ENCODE results near the gene MCAM. TPM values are rescaled to one million over a fixed set of nuclear protein-coding genes. Genes with fewer than 3 reads are reported as not detected.
A peak's percentile ranks its signal among the peaks of the same experiment; 100 is the strongest.

Gene MCAM
- total and polyA plus RNA-seq, 3 donors from 2014 or later, result 39.1 to 45.1 (median 43.1) TPM

DNA sequence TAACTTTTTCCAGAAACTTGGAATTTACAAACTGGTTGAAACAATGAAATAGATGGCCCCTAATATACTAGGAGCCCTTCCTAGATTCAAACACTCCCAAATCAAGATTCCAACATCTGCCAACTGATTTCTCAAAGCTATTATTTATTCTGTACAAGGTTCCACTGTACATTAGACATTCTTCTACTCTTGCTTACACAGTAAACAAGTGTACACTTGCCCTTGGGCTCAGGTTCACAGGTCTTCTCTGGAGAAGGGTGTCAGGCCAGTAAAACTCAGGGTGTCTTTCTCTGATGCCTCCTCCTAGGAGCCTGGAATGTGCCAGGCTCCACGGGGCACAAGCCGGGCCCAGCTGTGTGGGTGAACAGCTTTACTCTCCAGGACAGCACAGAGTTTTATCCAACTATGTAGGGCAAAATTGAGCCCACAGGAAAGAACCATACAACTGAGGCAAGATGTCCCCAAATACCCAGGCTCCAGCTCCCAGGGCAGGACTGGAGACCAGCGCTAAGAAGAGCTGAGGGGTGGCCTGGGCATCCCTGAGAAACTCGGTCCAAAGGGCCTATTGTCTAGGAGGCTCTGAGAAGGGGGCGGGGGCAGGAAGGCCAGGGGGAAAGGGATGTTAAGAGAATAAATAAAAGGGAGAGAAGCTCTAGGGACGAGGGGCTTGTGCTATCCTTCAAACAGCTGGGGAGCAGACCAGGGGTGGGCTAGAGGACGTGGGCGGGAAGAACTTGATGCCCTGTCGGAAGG lies 38.3 kb upstream of the MCAM start:
- intact Hi-C loops (cut with DNase I; ENCODE audit: low total_unique reads), result loop anchor here (10.0 kb wide), 1 partner anchor 120 kb away; no protein-coding TSS in a partner anchor
- TF ChIP-seq, protein P1, sequence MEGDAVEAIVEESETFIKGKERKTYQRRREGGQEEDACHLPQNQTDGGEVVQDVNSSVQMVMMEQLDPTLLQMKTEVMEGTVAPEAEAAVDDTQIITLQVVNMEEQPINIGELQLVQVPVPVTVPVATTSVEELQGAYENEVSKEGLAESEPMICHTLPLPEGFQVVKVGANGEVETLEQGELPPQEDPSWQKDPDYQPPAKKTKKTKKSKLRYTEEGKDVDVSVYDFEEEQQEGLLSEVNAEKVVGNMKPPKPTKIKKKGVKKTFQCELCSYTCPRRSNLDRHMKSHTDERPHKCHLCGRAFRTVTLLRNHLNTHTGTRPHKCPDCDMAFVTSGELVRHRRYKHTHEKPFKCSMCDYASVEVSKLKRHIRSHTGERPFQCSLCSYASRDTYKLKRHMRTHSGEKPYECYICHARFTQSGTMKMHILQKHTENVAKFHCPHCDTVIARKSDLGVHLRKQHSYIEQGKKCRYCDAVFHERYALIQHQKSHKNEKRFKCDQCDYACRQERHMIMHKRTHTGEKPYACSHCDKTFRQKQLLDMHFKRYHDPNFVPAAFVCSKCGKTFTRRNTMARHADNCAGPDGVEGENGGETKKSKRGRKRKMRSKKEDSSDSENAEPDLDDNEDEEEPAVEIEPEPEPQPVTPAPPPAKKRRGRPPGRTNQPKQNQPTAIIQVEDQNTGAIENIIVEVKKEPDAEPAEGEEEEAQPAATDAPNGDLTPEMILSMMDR (IDR thresholded peaks at IDR 0.05), result no peak
- no peak for TF ChIP-seq POLR2A (IDR thresholded peaks at IDR 0.05)
- no peaks in the 10 kb centered on the region for H3K36me3 ChIP-seq (ENCODE audit: low read depth, missing control alignments)
- no peak overlapping the region for H3K4me3 ChIP-seq
- H3K27me3 ChIP-seq, result no peaks in the 10 kb centered on the region
- WGBS, 2 donors, result 52 to 57% methylated on average over 9 of the region's 9 CpGs
- H3K4me1 ChIP-seq, result peaks cover 15% of the 10 kb centered on the region
- no peak overlapping the region for H3K27ac ChIP-seq
- no peaks in the 10 kb centered on the region for H3K9me3 ChIP-seq
- no peak for DNase-seq

DNA sequence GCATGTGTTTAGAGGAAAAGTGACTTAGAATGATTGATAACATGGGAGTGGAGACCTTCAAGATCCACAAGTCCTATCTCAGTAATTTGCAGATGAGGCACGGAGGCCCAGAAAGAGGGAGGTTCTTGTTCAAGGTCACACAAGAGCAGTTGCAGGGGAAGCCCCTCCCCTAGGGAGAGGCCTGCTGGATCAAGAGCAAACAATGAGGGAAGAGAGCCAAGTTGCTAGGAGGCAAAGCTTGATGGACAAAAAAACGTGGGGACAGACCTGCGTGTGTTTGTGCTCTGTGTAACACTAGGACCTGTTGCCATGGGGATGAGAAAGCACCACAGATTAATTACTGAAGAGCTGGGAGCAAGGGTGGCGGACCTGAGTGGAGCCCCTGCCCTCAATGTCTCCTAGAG lies 35.9 kb upstream of the MCAM start:
- 24 to 37% methylated on average over 4 of the region's 4 CpGs for whole genome bisulfite sequencing, 2 donors
- peak; percentile 91 for DNase-seq
- Histone ChIP-seq H3K27me3 (no peaks in the 10 kb centered on the region), H3K4me3 (no peak overlapping the region), H3K27ac (peak overlapping the region; percentile 20 to 47), H3K9me3 (no peaks in the 10 kb centered on the region), H3K36me3 (ENCODE audit: low read depth, missing control alignments) (no peaks in the 10 kb centered on the region), H3K4me1 (peaks cover 15% of the 10 kb centered on the region)
- intact Hi-C loops (cut with DNase I; ENCODE audit: low total_unique reads), result loop anchor here (10.0 kb wide), 1 partner anchor 122 kb away; no protein-coding TSS in a partner anchor
- no peak for TF ChIP-seq POLR2A (IDR thresholded peaks at IDR 0.05)
- TF ChIP-seq, protein P1 (IDR thresholded peaks at IDR 0.05), result no peak

DNA sequence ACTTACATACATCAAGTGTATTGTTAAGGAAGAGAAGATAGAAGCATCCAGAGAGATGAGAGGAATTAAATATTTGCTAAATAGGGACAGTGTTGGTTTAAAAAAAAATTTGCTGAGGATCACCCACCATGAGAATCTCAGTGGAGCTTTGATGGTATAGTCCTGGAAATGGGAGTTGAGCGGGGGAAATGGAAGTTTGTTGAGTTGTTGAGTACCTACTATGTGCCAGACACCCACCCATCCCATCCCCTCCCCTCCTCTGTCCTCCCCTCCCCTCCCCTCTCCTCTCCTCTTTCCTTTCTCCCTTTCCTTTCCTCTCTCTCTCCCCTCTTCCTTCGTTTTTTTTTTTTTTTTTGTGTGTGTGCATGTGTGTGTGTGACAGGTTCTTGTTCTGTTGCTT lies 34.3 kb upstream of the MCAM start:
- H3K36me3 ChIP-seq (ENCODE audit: low read depth, missing control alignments), result no peaks in the 10 kb centered on the region
- no peak overlapping the region for H3K27ac ChIP-seq
- intact Hi-C loops (cut with DNase I; ENCODE audit: low total_unique reads), result loop anchor here (10.0 kb wide), 1 partner anchor 124 kb away; no protein-coding TSS in a partner anchor
- no peak for TF ChIP-seq POLR2A (IDR thresholded peaks at IDR 0.05)
- TF ChIP-seq, protein P1 (IDR thresholded peaks at IDR 0.05), result no peak
- no peak overlapping the region for H3K4me3 ChIP-seq
- H3K9me3 ChIP-seq, result no peaks in the 10 kb centered on the region
- no peak for DNase-seq
- no peaks in the 10 kb centered on the region for H3K27me3 ChIP-seq
- 70 to 71% methylated on average over 2 of the region's 2 CpGs for WGBS, 2 donors
- peaks cover 15% of the 10 kb centered on the region for H3K4me1 ChIP-seq

DNA sequence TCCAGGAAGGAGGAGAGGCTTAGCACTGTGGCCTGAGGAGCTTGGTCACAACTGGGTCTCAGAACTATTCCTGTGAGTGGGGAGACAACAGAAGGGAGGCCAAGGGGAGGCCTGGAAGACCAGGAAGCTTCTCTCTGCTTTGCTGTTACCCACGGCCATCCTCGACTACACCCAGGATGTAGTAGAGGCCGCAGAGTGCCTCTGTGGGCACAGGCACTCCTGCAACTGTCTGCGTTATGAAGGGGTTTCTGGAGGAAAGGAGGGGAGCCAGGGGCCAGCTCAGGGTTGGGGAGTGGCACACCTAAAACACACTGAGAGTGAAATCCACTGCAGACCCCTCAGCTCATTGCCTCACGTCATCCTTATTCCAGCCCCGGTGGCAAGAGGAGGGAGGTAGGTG lies 33.4 kb upstream of the MCAM start:
- DNase-seq, result no peak
- intact Hi-C loops (cut with DNase I; ENCODE audit: low total_unique reads), result loop anchor here (10.0 kb wide), 1 partner anchor 124 kb away; no protein-coding TSS in a partner anchor
- no peak overlapping the region for H3K4me3 ChIP-seq
- H3K4me1 ChIP-seq, result peaks cover 15% of the 10 kb centered on the region
- H3K9me3 ChIP-seq, result no peaks in the 10 kb centered on the region
- H3K36me3 ChIP-seq (ENCODE audit: low read depth, missing control alignments), result no peaks in the 10 kb centered on the region
- H3K27ac ChIP-seq, result no peak overlapping the region
- no peaks in the 10 kb centered on the region for H3K27me3 ChIP-seq
- TF ChIP-seq, protein P1 (IDR thresholded peaks at IDR 0.05), result no peak
- TF ChIP-seq POLR2A (IDR thresholded peaks at IDR 0.05), result no peak
- WGBS, 2 donors, result 83 to 86% methylated on average over 6 of the region's 6 CpGs
